OCI-LY1 (cell line): ENCODE data around the gene CDH22.

ENCODE experiments used
- H2AFZ ChIP-seq: fragments of 200-600 bp; sonication (generic), shearing (Covaris generic); 2 replicates; pipeline ENCODE4 v1.6.0; 2014; ENCODE audit warnings: antibody characterized with exemption, mild to moderate bottlenecking, low read length
- H3F3A ChIP-seq: fragments of 200-600 bp; sonication (generic), shearing (Covaris generic); 2 replicates; pipeline ENCODE4 v1.6.0; 2014; ENCODE audit warnings: mild to moderate bottlenecking, antibody characterized with exemption, low read length, moderate library complexity; ENCODE audit not compliant: insufficient read depth
- H3K27ac ChIP-seq: fragments of 200-600 bp; sonication (generic); 2 replicates; pipeline ENCODE4 v1.5.1; 2014; ENCODE audit warnings: low read length, mixed run types, mild to moderate bottlenecking, low read depth; ENCODE audit not compliant: poor library complexity, severe bottlenecking
- H3K27me3 ChIP-seq: fragments of 200-600 bp; sonication (generic); 2 replicates; pipeline ENCODE4 v1.6.0; 2014; ENCODE audit warnings: antibody characterized with exemption, mild to moderate bottlenecking, low read length, moderate library complexity; ENCODE audit not compliant: insufficient read depth
- H3K36me3 ChIP-seq: fragments of 200-600 bp; sonication (generic); 2 replicates; pipeline ENCODE4 v1.6.1; 2014; ENCODE audit warnings: mild to moderate bottlenecking, antibody characterized with exemption, low read length, moderate library complexity, mixed read lengths; ENCODE audit not compliant: insufficient read depth
- H3K4me1 ChIP-seq: fragments of 200-600 bp; sonication (generic); 2 replicates; pipeline ENCODE4 v1.5.1; 2014; ENCODE audit warnings: mild to moderate bottlenecking, low read length, moderate library complexity; ENCODE audit not compliant: insufficient read depth, severe bottlenecking
- H3K4me2 ChIP-seq: fragments of 200-600 bp; sonication (generic), shearing (Covaris generic); 2 replicates; pipeline ENCODE4 v1.6.1; 2014; ENCODE audit warnings: low read length
- H3K4me3 ChIP-seq: fragments of 200-600 bp; sonication (generic); 2 replicates; pipeline ENCODE4 v1.5.1; 2014; ENCODE audit warnings: low read length, low read depth, mild to moderate bottlenecking, mixed read lengths; ENCODE audit not compliant: poor library complexity, severe bottlenecking
- H3K79me2 ChIP-seq: fragments of 200-600 bp; shearing (Covaris generic); 2 replicates; pipeline ENCODE4 v1.6.1; 2016; ENCODE audit warnings: mixed run types, low read length, mixed read lengths; ENCODE audit not compliant: insufficient read depth
- H3K9ac ChIP-seq: fragments of 200-600 bp; sonication (generic), shearing (Covaris generic); 2 replicates; pipeline ENCODE4 v1.6.1; 2014; ENCODE audit warnings: mild to moderate bottlenecking, low read length, mixed read lengths
- H3K9me2 ChIP-seq: fragments of 200-600 bp; sonication (generic), shearing (Covaris generic); 2 replicates; pipeline ENCODE4 v1.6.1; 2014; ENCODE audit warnings: low read depth, mild to moderate bottlenecking, low read length, mixed read lengths
- H3K9me3 ChIP-seq: fragments of 200-600 bp; shearing (Covaris generic); 2 replicates; pipeline ENCODE4 v1.6.1; 2014; ENCODE audit warnings: low read length, mixed read lengths
- H4K20me1 ChIP-seq: fragments of 200-600 bp; sonication (generic), shearing (Covaris generic); 2 replicates; pipeline ENCODE4 v1.6.0; 2016; ENCODE audit warnings: mild to moderate bottlenecking, low read length; ENCODE audit not compliant: insufficient read depth
- CTCF ChIP-seq: fragments of 200-600 bp; sonication (generic), shearing (Covaris generic); IDR thresholded peaks from 2 replicates; pipeline ENCODE4 v1.5.1; 2017; ENCODE audit warnings: mild to moderate bottlenecking, antibody characterized with exemption, low read length, moderate library complexity, mixed read lengths
- EZH2 ChIP-seq: fragments of 200-600 bp; sonication (generic), shearing (Covaris generic); IDR thresholded peaks from 2 replicates; pipeline ENCODE4 v1.8.0; 2017; ENCODE audit warnings: borderline replicate concordance, mixed run types, mild to moderate bottlenecking, antibody characterized with exemption, low read length, moderate library complexity, mixed read lengths

CDH22 gene

GRCh38 chr20:46311039-46311650 lies 2.8 kb upstream of the CDH22 start:
- H3K9me2 ChIP-seq, result no peaks in the 10 kb centered on the region
- H3K79me2 ChIP-seq, result no peaks in the 10 kb centered on the region
- H3K27ac ChIP-seq, result no peak overlapping the region
- H3K9ac ChIP-seq, result no peak overlapping the region
- H4K20me1 ChIP-seq, result no peaks in the 10 kb centered on the region
- no peak overlapping the region for H2AFZ ChIP-seq
- H3F3A ChIP-seq, result no peaks in the 10 kb centered on the region
- no peak overlapping the region for H3K4me2 ChIP-seq
- H3K27me3 ChIP-seq, result no peaks in the 10 kb centered on the region
- no peaks in the 10 kb centered on the region for H3K4me1 ChIP-seq
- TF ChIP-seq CTCF (no peak), EZH2 (no peak)
- no peak overlapping the region for H3K4me3 ChIP-seq
- H3K9me3 ChIP-seq, result no peaks in the 10 kb centered on the region
- H3K36me3 ChIP-seq, result no peaks in the 10 kb centered on the region

- Histone ChIP-seq H3K27me3 (no peaks in the 10 kb centered on the region), H3K9me3 (no peaks in the 10 kb centered on the region), H3K9me2 (no peaks in the 10 kb centered on the region), H4K20me1 (no peaks in the 10 kb centered on the region), H2AFZ (no peak overlapping the region), H3K4me3 (no peak overlapping the region), H3K4me1 (no peaks in the 10 kb centered on the region), H3F3A (no peaks in the 10 kb centered on the region), H3K9ac (no peak overlapping the region), H3K36me3 (no peaks in the 10 kb centered on the region), H3K4me2 (no peak overlapping the region), H3K27ac (no peak overlapping the region), H3K79me2 (no peaks in the 10 kb centered on the region)
- TF ChIP-seq EZH2, result no peak
- no peak for TF ChIP-seq CTCF
Observed at GRCh38 chr20:46309945-46310344, 1.6 kb upstream of the CDH22 start.

GRCh38 chr20:46307999-46308257 lies 370 bp downstream of the CDH22 start:
- Histone ChIP-seq H3F3A (no peaks in the 10 kb centered on the region), H3K79me2 (no peaks in the 10 kb centered on the region), H3K9me2 (no peaks in the 10 kb centered on the region), H3K27ac (no peak overlapping the region), H3K4me3 (no peak overlapping the region), H3K4me1 (no peaks in the 10 kb centered on the region), H3K4me2 (no peak overlapping the region), H3K9ac (no peak overlapping the region), H4K20me1 (no peaks in the 10 kb centered on the region), H3K36me3 (no peaks in the 10 kb centered on the region), H3K27me3 (no peaks in the 10 kb centered on the region; the same call in 1 of the 2 replicates), H2AFZ (no peak overlapping the region), H3K9me3 (no peaks in the 10 kb centered on the region)
- TF ChIP-seq CTCF, result no peak
- no peak for TF ChIP-seq EZH2
